MCF 10A (cell line): ENCODE results near the gene RAB18. TPM values are rescaled to one million over a fixed set of nuclear protein-coding genes. Genes with fewer than 3 reads are reported as not detected.
"Not testable (repeated sequence)": the region's sequence is repeated elsewhere in the genome, so short reads cannot be mapped to it uniquely, and the experiment has no call there.

Experiments used
- BruUV-seq: library from RNA; stranded (reverse); fragments of 400-500 nt; replicated peaks from 2 replicates; lab custom pipeline; 2021; lab: Mats Ljungman, UMichigan
- CTCF ChIA-PET: fragments of 300-600 bp; sonication (Branson Sonifier 250); formaldehyde crosslinking; extraction: SDS; loops from one replicate; lab custom pipeline; 2021; ENCODE audit warnings: antibody characterized with exemption, inconsistent platforms; lab: Yijun Ruan, JAX
- POLR2A ChIA-PET: fragments of 300-600, 350-650 bp; sonication (Branson Sonifier 250); formaldehyde crosslinking; extraction: SDS; loops from one replicate; lab custom pipeline; 2020; ENCODE audit warnings: antibody characterized with exemption, inconsistent platforms; lab: Yijun Ruan, JAX
- DNase-seq: peaks from one replicate; pipeline ENCODE4 v3.0.0-alpha.2; 2018; ENCODE audit not compliant: unreplicated experiment
- H3K27ac Mint-ChIP-seq: one replicate; pipeline ENCODE4 v1.8.0; 2022; ENCODE audit warnings: mild to moderate bottlenecking, low read depth, mixed read lengths; ENCODE audit not compliant: unreplicated experiment
- H3K27me3 Mint-ChIP-seq: one replicate; pipeline ENCODE4 v1.8.0; 2022; ENCODE audit warnings: mixed read lengths; ENCODE audit not compliant: insufficient read depth, unreplicated experiment
- H3K36me3 Mint-ChIP-seq: one replicate; pipeline ENCODE4 v1.8.0; 2022; ENCODE audit warnings: mild to moderate bottlenecking, moderate library complexity, mixed read lengths; ENCODE audit not compliant: insufficient read depth, unreplicated experiment
- H3K4me1 Mint-ChIP-seq: one replicate; pipeline ENCODE4 v1.8.0; 2022; ENCODE audit warnings: mixed read lengths; ENCODE audit not compliant: insufficient read depth, unreplicated experiment
- H3K4me3 Mint-ChIP-seq: one replicate; pipeline ENCODE4 v1.8.0; 2022; ENCODE audit warnings: mild to moderate bottlenecking, moderate library complexity, mixed read lengths; ENCODE audit not compliant: unreplicated experiment
- H3K9me3 Mint-ChIP-seq: one replicate; pipeline ENCODE4 v1.8.0; 2022; ENCODE audit warnings: mixed read lengths; ENCODE audit not compliant: unreplicated experiment
- intact Hi-C: fragments of 100-400 bp; cut with micrococcal nuclease; formaldehyde crosslinking; loops from 2 replicates; pipeline ENCODE4 v1.14.1; 2022
- total RNA-seq: library from RNA; stranded (reverse); gene quantifications from 2 replicates; pipeline ENCODE4 v1.2.3, GENCODE V29; 2022
- TF ChIP-seq, protein P1 (sequence below): fragments of 200-600 bp; IDR thresholded peaks from one replicate; pipeline ENCODE4 v1.8.0; 2022; ENCODE audit warnings: antibody characterized with exemption, mild to moderate bottlenecking; ENCODE audit not compliant: unreplicated experiment

Gene RAB18
- total RNA-seq, 1 experiment from 2014 or later, result 126 TPM

DNA sequence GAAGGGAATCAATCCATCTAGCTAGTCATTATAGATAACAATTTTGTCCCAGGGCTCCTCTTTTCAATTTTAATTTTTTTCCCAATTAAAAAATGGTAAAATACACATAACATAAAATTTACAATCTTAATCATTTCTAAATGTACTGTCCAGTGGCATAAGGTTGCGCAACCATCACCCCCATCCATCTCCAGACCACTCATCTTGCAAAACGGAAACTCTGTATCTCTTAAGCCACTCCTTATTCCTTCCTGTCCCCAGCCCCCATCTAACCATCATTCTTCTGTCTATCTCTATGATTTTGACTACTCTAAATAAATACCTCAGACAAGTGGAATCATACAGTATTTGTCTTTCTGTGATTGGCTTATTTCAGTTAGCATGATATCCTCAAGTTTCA is 46.1 kb upstream of the RAB18 start:
- CTCF ChIA-PET, result no interaction called here
- H3K27me3 Mint-ChIP-seq, result no peaks in the 10 kb centered on the region
- no TSS peak for BruUV-seq
- no peaks in the 10 kb centered on the region for H3K4me1 Mint-ChIP-seq
- TF ChIP-seq, protein P1, sequence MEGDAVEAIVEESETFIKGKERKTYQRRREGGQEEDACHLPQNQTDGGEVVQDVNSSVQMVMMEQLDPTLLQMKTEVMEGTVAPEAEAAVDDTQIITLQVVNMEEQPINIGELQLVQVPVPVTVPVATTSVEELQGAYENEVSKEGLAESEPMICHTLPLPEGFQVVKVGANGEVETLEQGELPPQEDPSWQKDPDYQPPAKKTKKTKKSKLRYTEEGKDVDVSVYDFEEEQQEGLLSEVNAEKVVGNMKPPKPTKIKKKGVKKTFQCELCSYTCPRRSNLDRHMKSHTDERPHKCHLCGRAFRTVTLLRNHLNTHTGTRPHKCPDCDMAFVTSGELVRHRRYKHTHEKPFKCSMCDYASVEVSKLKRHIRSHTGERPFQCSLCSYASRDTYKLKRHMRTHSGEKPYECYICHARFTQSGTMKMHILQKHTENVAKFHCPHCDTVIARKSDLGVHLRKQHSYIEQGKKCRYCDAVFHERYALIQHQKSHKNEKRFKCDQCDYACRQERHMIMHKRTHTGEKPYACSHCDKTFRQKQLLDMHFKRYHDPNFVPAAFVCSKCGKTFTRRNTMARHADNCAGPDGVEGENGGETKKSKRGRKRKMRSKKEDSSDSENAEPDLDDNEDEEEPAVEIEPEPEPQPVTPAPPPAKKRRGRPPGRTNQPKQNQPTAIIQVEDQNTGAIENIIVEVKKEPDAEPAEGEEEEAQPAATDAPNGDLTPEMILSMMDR, result no peak
- POLR2A ChIA-PET, result interaction anchor here (0.8 to 1.0 kb wide), 2 partner anchors 14 to 46 kb away, joined by 3 to 4 read pairs; partner anchors contain the start of gene RAB18
- no peak overlapping the region for H3K27ac Mint-ChIP-seq
- no peak for DNase-seq
- H3K9me3 Mint-ChIP-seq, result no peaks in the 10 kb centered on the region
- no peak overlapping the region for H3K4me3 Mint-ChIP-seq
- no peaks in the 10 kb centered on the region for H3K36me3 Mint-ChIP-seq
- intact Hi-C loops, result no loop called here

DNA sequence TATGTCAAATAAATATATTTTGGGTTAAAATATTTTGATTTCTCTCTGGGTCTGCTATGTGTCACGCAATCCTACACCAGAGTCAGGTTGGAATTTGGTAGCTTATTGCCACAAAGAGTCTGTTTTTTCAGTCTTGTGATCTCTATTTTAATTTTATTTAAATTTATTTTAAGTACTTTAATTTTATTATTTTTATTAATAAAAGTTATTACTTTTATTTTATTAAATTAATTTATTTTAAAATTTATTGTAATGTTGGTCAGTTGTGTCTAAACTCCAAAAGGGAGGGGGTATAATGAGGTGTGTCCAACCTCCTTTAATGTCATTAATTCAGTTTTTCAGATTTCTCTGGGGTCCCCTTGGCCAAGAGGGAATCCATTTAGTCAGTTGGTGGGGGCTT is 42.8 kb upstream of the RAB18 start:
- no peak for DNase-seq
- CTCF ChIA-PET, result no interaction called here
- Mint-ChIP-seq H3K4me1 (no peaks in the 10 kb centered on the region), H3K27me3 (no peaks in the 10 kb centered on the region), H3K27ac (no peak overlapping the region), H3K36me3 (no peaks in the 10 kb centered on the region), H3K9me3 (no peaks in the 10 kb centered on the region), H3K4me3 (no peak overlapping the region)
- intact Hi-C loops, result loop anchor here (5.0 kb wide), 1 partner anchor 41 kb away; the partner anchor contains the start of gene RAB18
- POLR2A ChIA-PET, result interaction anchor here (1.4 kb wide), 1 partner anchor 10 kb away, joined by 4 read pairs; no protein-coding TSS in a partner anchor
- TF ChIP-seq, protein P1, result no peak
- BruUV-seq, result no TSS peak

DNA sequence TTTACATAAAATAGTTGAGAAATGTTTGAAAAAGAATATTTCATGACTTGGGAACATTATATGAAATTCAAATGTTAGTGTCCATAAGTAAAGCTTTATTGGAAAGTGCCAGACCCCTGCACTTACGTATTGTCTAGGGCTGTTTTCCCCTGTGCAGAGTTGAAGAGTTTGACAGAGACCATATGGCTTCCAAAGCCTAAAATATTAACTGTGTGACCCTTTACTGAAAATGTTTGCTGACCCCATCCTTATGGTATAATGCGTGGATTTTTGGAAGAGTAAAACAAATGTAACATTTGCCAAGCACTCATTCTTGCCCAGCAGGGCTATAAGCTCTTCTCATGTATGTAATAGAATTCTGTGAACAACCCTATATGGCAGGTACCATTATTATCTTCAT is 40.1 kb upstream of the RAB18 start:
- Mint-ChIP-seq H3K36me3 (no peaks in the 10 kb centered on the region), H3K27me3 (no peaks in the 10 kb centered on the region), H3K4me3 (no peak overlapping the region), H3K27ac (no peak overlapping the region), H3K9me3 (no peaks in the 10 kb centered on the region), H3K4me1 (no peaks in the 10 kb centered on the region)
- TF ChIP-seq, protein P1, result no peak
- intact Hi-C loops, result loop anchor here (5.0 kb wide), 1 partner anchor 38 kb away; the partner anchor contains the start of gene RAB18
- ChIA-PET CTCF (no interaction called here), POLR2A (no interaction called here)
- no peak for DNase-seq
- BruUV-seq, result no TSS peak

DNA sequence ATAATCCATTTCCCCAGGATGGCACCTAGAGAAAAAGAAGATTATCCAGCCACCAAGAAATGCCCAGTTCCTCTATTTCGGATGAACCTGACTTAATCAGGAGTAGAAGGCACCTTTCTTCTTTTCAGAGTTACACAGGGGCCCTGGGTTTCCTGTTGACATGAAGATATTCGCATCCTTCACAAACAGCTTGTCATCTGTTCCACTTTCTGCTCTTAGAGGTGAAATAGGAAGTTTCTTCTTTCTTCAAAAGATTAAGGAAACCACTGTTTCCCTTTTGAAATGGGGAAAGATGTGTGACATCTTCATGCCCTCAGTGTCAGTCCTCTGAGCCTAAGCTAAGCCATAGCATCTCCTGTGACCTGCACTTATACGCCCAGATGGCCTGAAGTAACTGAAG is 39.1 kb upstream of the RAB18 start:
- Mint-ChIP-seq H3K9me3 (no peaks in the 10 kb centered on the region), H3K4me1 (no peaks in the 10 kb centered on the region), H3K36me3 (no peaks in the 10 kb centered on the region), H3K27ac (no peak overlapping the region), H3K4me3 (no peak overlapping the region), H3K27me3 (no peaks in the 10 kb centered on the region)
- intact Hi-C loops, result loop anchor here (5.0 kb wide), 1 partner anchor 37 kb away; the partner anchor contains the start of gene RAB18
- ChIA-PET CTCF (no interaction called here), POLR2A (no interaction called here)
- DNase-seq, result no peak
- TF ChIP-seq, protein P1, result no peak
- no TSS peak for BruUV-seq

DNA sequence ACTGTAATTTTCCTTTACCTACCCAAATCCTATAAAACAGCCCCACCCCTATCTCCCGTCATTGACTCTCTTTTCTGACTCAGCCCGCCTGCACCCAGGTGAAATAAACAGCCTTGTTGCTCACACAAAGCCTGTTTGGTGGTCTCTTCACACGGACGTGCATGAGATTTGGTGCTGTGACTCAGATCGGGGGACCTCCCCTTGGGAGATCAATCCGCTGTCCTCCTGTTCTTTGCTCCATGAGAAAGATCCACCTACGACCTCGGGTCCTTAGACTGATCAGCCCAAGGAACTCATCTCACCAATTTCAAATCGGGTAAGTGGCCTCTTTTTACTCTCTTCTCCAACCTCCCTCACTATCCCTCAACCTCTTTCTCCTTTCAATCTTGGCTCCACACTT is 38.5 kb upstream of the RAB18 start:
- intact Hi-C loops, CTCF ChIA-PET, H3K4me3 Mint-ChIP-seq, DNase-seq, H3K27ac Mint-ChIP-seq, H3K27me3 Mint-ChIP-seq, POLR2A ChIA-PET, H3K9me3 Mint-ChIP-seq, BruUV-seq, H3K36me3 Mint-ChIP-seq, H3K4me1 Mint-ChIP-seq: not testable (repeated sequence)
